C4-2B (cell line): Measurements from ENCODE around the gene GPHN.

Experiments used
- ZFX ChIP-seq: fragments of 450-650 bp; IDR thresholded peaks from 2 replicates; pipeline ENCODE4 v1.6.1; 2017
- TF ChIP-seq, protein P1 (sequence below): fragments of 450-650 bp; conservative IDR thresholded peaks from 2 replicates; pipeline ENCODE4 v1.5.1; 2017; ENCODE audit warnings: mild to moderate bottlenecking

- TF ChIP-seq, protein P1, sequence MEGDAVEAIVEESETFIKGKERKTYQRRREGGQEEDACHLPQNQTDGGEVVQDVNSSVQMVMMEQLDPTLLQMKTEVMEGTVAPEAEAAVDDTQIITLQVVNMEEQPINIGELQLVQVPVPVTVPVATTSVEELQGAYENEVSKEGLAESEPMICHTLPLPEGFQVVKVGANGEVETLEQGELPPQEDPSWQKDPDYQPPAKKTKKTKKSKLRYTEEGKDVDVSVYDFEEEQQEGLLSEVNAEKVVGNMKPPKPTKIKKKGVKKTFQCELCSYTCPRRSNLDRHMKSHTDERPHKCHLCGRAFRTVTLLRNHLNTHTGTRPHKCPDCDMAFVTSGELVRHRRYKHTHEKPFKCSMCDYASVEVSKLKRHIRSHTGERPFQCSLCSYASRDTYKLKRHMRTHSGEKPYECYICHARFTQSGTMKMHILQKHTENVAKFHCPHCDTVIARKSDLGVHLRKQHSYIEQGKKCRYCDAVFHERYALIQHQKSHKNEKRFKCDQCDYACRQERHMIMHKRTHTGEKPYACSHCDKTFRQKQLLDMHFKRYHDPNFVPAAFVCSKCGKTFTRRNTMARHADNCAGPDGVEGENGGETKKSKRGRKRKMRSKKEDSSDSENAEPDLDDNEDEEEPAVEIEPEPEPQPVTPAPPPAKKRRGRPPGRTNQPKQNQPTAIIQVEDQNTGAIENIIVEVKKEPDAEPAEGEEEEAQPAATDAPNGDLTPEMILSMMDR, result no peak
- TF ChIP-seq ZFX, result no peak
Observed at GRCh38 chr14:67170660-67171059, 662.7 kb downstream of the GPHN start.
